Fibroblast of mammary gland (primary cell): Measurements from ENCODE around the gene C2CD2.
A peak's percentile ranks its signal among the peaks of the same experiment; 100 is the strongest.

Experiments used
- DNase-seq: peaks from one replicate; pipeline ENCODE4 v3.0.0-alpha.2; 2010; ENCODE audit warnings: low read depth
- H3K4me3 ChIP-seq: 2 replicates; pipeline ENCODE4 v1.5.1; 2011; ENCODE audit warnings: low read depth, mild to moderate bottlenecking, low read length, moderate library complexity; ENCODE audit not compliant: control insufficient read depth
- TF ChIP-seq, protein P1 (sequence below): conservative IDR thresholded peaks from 2 replicates; pipeline ENCODE4 v1.5.1; 2011; ENCODE audit warnings: low read depth, low read length, inconsistent platforms; ENCODE audit not compliant: control insufficient read depth, insufficient read depth

Gene C2CD2

DNA sequence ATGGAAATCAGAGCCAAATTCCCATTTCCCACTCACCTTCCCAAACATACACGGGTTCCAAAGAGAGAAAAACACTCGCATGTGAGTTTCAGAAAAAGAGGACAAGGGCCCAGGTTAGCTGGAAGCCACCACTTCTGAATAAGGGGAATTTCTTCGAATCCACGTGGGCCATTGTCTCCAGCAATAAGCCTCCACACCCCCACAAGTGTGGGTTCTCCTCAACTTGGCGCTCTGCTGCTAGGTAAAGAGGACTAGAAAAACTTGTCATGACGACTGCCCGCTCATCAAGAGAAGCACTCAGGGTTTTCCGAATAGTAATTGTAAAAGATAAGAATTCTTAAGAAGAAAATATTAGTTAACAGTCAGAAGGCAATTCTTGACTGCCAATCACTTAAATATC, 105.3 kb downstream of the C2CD2 start:
- H3K4me3 ChIP-seq, result no peak overlapping the region
- TF ChIP-seq, protein P1, sequence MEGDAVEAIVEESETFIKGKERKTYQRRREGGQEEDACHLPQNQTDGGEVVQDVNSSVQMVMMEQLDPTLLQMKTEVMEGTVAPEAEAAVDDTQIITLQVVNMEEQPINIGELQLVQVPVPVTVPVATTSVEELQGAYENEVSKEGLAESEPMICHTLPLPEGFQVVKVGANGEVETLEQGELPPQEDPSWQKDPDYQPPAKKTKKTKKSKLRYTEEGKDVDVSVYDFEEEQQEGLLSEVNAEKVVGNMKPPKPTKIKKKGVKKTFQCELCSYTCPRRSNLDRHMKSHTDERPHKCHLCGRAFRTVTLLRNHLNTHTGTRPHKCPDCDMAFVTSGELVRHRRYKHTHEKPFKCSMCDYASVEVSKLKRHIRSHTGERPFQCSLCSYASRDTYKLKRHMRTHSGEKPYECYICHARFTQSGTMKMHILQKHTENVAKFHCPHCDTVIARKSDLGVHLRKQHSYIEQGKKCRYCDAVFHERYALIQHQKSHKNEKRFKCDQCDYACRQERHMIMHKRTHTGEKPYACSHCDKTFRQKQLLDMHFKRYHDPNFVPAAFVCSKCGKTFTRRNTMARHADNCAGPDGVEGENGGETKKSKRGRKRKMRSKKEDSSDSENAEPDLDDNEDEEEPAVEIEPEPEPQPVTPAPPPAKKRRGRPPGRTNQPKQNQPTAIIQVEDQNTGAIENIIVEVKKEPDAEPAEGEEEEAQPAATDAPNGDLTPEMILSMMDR, result no peak
- no peak for DNase-seq

DNA sequence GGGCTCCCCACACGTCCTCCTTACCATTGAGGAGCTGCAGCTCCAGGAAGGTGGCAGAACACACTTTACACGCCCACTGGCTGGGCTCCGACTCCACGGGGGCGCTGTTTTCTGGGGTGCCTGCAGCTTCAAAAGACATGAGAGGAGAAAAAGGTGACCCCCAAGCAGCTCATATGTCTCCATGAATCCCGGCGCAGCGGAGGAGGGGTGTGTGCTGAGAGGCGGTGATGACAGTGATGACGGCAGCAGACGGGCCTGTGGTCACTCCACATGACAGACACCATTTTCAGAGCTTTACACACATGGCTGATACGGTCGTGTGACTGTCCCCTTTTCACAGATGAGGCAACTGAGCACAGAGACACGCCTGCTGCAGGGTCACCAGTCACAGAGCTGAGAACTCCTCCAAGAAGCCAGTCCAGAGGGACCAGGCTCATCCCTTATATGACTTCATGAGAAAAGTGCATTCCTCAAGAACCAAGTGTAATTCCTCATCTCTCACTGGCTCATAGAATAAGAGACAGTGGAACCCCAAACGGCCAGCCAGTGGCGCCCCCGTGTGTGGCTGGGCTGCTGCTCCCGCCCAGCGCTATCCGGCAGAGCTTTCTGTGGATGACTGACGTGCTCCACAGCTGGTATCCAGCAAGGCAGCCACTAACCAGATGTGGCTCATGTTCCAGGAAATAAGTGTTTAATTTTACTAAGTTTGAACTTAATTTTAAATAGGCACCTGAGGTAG, 106.6 kb downstream of the C2CD2 start:
- H3K4me3 ChIP-seq, result no peak overlapping the region
- TF ChIP-seq, protein P1, result peak; percentile 17

DNA sequence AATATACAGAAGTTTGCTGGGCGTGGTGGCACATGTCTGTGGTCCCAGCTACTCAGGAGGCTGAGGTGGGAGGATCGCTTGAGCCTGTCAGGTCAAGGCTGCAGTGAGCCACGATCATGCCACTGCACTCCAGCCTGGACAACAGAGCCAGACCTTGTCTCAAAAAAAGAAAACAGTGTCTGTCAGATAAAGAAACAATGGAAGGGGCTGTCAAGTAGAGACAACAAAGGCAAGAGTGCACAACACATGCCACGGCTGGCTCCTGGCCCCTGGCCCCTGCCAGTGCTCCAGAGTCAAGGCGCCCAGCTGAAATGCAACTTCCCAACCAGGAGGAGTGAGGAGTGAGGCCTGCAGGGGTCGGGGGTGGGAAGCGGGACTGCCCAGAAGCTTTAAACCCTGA, 107.3 kb downstream of the C2CD2 start:
- TF ChIP-seq, protein P1, result no peak
- no peak overlapping the region for H3K4me3 ChIP-seq
- no peak for DNase-seq

More for the DNA sequence above, 106.6 kb downstream of the C2CD2 start:
- peak; percentile 29 for DNase-seq

DNA sequence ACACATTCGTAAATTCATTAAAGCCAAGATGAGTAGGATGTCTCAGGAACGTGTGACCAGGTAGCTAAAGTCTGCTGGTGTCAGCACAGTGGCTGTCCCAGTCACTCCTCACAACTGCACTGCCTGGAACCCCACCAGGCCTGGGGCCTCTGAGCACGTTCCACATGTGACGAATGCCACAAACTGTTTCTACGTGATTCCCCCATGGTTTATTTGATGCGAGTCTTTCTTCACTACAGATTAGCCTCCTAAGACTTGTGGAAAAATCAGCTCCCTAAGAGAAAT, 107.8 kb downstream of the C2CD2 start:
- TF ChIP-seq, protein P1, result no peak
- no peak overlapping the region for H3K4me3 ChIP-seq
- DNase-seq, result no peak

DNA sequence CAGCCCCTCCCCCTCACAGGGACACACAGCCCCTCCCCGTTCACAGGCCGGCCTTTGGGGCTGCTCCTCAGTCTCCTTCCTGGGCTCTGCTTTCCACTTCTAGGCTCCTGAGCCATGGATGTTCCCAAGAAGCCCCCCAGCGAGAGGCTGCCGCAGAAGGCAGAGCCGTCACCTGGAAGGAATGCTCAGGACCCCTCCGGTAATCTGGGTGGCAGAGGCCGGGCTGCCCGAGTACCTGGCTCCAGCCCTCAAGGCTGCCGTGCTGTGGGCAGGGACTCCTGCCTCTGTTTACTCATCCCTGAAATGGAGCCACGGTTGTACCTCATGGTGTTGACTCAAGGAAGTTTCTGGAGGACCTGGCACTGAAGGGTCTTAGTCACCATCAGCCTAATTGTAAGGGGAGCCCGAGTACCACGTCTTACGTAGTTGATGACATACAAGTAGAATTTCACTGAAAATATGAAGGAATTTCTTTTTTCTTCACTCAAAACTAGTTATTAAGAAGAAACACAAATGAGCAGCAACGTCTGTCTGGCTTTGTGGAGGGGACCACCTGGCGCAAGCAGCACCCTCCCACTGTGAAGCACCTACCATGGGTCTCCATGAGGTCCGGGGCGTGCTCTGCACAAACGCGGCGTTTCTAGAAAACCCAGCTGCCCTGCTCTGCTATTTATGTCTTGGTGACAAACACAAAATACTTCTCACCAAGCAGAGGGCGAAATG, 108.3 kb downstream of the C2CD2 start:
- no peak overlapping the region for H3K4me3 ChIP-seq
- DNase-seq, result peak; percentile 65
- TF ChIP-seq, protein P1, result no peak

DNA sequence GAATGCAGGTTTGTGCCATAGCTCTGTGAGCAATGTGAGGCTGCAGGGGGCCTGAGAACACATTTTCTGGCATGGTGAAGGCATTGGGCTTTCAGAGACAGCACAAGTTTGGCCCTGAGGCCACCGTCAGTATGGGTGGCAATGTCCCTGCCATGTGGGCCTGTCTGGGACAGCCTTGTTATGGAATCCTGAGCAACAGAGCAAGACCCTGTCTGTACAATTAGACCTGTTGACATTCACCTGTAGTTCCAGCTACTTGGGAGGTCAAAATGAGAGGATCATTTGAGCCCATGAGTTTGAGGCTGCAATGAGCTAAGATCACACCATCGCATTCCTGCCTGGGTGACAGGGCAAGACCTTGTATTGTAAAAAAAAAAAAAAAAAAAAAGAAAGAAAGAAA, 110.2 kb downstream of the C2CD2 start:
- DNase-seq, result no peak
- TF ChIP-seq, protein P1, result no peak
- H3K4me3 ChIP-seq, result no peak overlapping the region
